Measurements from ENCODE around the gene NCR2. TPM values are rescaled to one million over a fixed set of nuclear protein-coding genes. Genes with fewer than 3 reads are reported as not detected.

The NCR2 gene
- polyA plus RNA-seq, 1 of the 3 experiments (the other 2 are of a cell fraction): not detected

DNA sequence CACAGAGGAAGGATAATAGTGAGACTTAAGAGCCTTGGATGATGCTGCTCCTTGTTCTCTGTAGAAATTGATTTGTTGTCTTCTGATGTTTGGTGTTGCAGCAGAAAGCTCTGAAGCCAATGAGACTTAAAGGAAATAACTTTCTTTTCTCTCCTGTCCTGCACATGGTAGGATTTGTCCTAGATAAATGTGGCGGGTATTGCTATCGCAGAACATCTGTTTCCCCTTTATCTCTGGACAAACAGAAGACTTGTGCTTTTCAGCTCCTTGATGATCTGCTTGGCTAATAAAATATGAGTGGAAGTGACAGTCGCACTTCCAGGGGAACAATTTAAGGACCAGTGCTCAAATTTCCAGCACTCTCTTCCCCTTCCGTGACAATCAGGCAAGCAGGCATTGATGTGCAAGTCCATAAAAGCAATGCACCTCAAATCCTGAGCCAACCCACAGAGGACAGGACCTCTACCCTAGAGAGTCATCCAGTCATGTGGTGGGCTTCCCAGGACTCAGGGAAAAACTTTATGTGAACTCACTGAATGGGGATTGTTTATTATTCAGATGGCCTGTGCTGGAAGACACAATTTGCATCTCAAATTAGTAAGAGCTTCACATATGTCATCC lies 9.9 kb upstream of the NCR2 start:
- DNase-seq: no peak
- TF ChIP-seq RAD21 (IDR thresholded peaks at IDR 0.05; ENCODE audit: low read length): no peak
- TF ChIP-seq, protein P1, sequence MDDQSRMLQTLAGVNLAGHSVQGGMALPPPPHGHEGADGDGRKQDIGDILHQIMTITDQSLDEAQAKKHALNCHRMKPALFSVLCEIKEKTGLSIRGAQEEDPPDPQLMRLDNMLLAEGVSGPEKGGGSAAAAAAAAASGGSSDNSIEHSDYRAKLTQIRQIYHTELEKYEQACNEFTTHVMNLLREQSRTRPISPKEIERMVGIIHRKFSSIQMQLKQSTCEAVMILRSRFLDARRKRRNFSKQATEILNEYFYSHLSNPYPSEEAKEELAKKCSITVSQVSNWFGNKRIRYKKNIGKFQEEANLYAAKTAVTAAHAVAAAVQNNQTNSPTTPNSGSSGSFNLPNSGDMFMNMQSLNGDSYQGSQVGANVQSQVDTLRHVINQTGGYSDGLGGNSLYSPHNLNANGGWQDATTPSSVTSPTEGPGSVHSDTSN (IDR thresholded peaks at IDR 0.05): no peak
- no peak for TF ChIP-seq SMC3 (IDR thresholded peaks at IDR 0.05; ENCODE audit: low read depth, low read length)
- TF ChIP-seq FOXM1 (IDR thresholded peaks at IDR 0.05; ENCODE audit: low read depth): no peak
- no peak for TF ChIP-seq FOSL2 (IDR thresholded peaks at IDR 0.05; ENCODE audit: borderline replicate concordance, low read depth)
- no peak for TF ChIP-seq RCOR1 (IDR thresholded peaks at IDR 0.05; ENCODE audit: low read length)
- TF ChIP-seq, protein P2, sequence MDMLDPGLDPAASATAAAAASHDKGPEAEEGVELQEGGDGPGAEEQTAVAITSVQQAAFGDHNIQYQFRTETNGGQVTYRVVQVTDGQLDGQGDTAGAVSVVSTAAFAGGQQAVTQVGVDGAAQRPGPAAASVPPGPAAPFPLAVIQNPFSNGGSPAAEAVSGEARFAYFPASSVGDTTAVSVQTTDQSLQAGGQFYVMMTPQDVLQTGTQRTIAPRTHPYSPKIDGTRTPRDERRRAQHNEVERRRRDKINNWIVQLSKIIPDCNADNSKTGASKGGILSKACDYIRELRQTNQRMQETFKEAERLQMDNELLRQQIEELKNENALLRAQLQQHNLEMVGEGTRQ (IDR thresholded peaks at IDR 0.05; ENCODE audit: borderline replicate concordance, low read depth, low read length): no peak
- TF ChIP-seq TEAD4 (IDR thresholded peaks at IDR 0.05; ENCODE audit: borderline replicate concordance, insufficient read depth): no peak
- TF ChIP-seq SIN3A (IDR thresholded peaks at IDR 0.05; ENCODE audit: borderline replicate concordance, low read depth, low read length): no peak
- TF ChIP-seq RXRA (IDR thresholded peaks at IDR 0.05; ENCODE audit: borderline replicate concordance, low read depth): no peak
- TF ChIP-seq YY1 (IDR thresholded peaks at IDR 0.05; ENCODE audit: low read depth): no peak
- no peak for TF ChIP-seq CHD2 (IDR thresholded peaks at IDR 0.05; ENCODE audit: low read length, partially characterized antibody)
- TF ChIP-seq, protein P3, sequence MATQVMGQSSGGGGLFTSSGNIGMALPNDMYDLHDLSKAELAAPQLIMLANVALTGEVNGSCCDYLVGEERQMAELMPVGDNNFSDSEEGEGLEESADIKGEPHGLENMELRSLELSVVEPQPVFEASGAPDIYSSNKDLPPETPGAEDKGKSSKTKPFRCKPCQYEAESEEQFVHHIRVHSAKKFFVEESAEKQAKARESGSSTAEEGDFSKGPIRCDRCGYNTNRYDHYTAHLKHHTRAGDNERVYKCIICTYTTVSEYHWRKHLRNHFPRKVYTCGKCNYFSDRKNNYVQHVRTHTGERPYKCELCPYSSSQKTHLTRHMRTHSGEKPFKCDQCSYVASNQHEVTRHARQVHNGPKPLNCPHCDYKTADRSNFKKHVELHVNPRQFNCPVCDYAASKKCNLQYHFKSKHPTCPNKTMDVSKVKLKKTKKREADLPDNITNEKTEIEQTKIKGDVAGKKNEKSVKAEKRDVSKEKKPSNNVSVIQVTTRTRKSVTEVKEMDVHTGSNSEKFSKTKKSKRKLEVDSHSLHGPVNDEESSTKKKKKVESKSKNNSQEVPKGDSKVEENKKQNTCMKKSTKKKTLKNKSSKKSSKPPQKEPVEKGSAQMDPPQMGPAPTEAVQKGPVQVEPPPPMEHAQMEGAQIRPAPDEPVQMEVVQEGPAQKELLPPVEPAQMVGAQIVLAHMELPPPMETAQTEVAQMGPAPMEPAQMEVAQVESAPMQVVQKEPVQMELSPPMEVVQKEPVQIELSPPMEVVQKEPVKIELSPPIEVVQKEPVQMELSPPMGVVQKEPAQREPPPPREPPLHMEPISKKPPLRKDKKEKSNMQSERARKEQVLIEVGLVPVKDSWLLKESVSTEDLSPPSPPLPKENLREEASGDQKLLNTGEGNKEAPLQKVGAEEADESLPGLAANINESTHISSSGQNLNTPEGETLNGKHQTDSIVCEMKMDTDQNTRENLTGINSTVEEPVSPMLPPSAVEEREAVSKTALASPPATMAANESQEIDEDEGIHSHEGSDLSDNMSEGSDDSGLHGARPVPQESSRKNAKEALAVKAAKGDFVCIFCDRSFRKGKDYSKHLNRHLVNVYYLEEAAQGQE (IDR thresholded peaks at IDR 0.05; ENCODE audit: low read depth, low read length): no peak
- no peak for TF ChIP-seq EP300 (IDR thresholded peaks at IDR 0.05; ENCODE audit: borderline replicate concordance in 1 of 2, low read depth in 1 of 2, low read length in 1 of 2)
- no peak for TF ChIP-seq MXI1 (IDR thresholded peaks at IDR 0.05; ENCODE audit: low read depth, low read length)
- no peak for TF ChIP-seq POLR2AphosphoS5 (IDR thresholded peaks at IDR 0.05; ENCODE audit: low read depth, low read length)
- no peak for TF ChIP-seq GATA2 (CRISPR knock-in tag; IDR thresholded peaks at IDR 0.05)
- Histone ChIP-seq H3K9ac (no peak overlapping the region), H3K4me2 (no peak overlapping the region), H3K4me1 (ENCODE audit: control insufficient read depth in 1 of 2, insufficient read depth in 2 of 2, low read depth in 1 of 2, low read length in 1 of 2) (no peaks in the 10 kb centered on the region), H3K9me3 (no peaks in the 10 kb centered on the region), H3K27ac (ENCODE audit: low read depth in 2 of 2, low read length in 1 of 2) (no peak overlapping the region), H3K27me3 (ENCODE audit: insufficient read depth) (no peaks in the 10 kb centered on the region; the same call in 1 of the 2 replicates), H3K36me3 (replicated peaks in 1 of 2; ENCODE audit: control insufficient read depth in 1 of 2, insufficient read depth in 2 of 2, low read length in 1 of 2) (no peaks in the 10 kb centered on the region), H3K9me2 (no peaks in the 10 kb centered on the region), H3K79me2 (ENCODE audit: insufficient read depth) (no peaks in the 10 kb centered on the region), H3F3A (replicated peaks; ENCODE audit: insufficient read depth) (no peaks in the 10 kb centered on the region), H2AFZ (ENCODE audit: low read depth) (no peak overlapping the region), H4K20me1 (ENCODE audit: insufficient read depth) (no peaks in the 10 kb centered on the region), H3K4me3 (ENCODE audit: low read depth in 2 of 2, low read length in 1 of 2) (no peak overlapping the region)
- CTCF ChIA-PET: interaction anchor here (1.7 to 2.1 kb wide), 3 partner anchors 9 to 19 kb away, joined by 3 to 12 read pairs (median 6); partner anchors contain the start of gene NCR2
- POLR2A ChIA-PET: no interaction called here
- 63% methylated on average over 4 of the region's 4 CpGs for WGBS (ENCODE audit: low lambda C conversion rate)

All from SK-N-SH (cell line).